Kidney epithelial cell (primary cell): ENCODE measurements around the gene COPZ1. TPM values are rescaled to one million over a fixed set of nuclear protein-coding genes. Genes with fewer than 3 reads are reported as not detected.

ENCODE experiments used
- DNase-seq: peaks from one replicate; pipeline ENCODE4 v3.0.0-alpha.2; 2010; ENCODE audit warnings: low read depth
- H3K27me3 ChIP-seq: 2 replicates; pipeline ENCODE4 v1.6.0; 2011; ENCODE audit warnings: low read length; ENCODE audit not compliant: control insufficient read depth, insufficient read depth
- H3K36me3 ChIP-seq: 2 replicates; pipeline ENCODE4 v1.5.1; 2011; ENCODE audit warnings: low read length; ENCODE audit not compliant: control insufficient read depth, insufficient read depth
- H3K4me3 ChIP-seq: 2 replicates; pipeline ENCODE4 v1.5.1; 2011; ENCODE audit warnings: low read depth, mild to moderate bottlenecking, control low read depth, low read length
- CTCF ChIP-seq: IDR thresholded peaks from 2 replicates; pipeline ENCODE4 v1.5.1; 2011; ENCODE audit warnings: mild to moderate bottlenecking, moderate library complexity, low read length, control low read depth, inconsistent platforms; ENCODE audit not compliant: insufficient read depth, poor library complexity, severe bottlenecking
- total RNA-seq: library from RNA; depleted of rRNA; stranded (reverse); fragments of >200 nt; gene quantifications from 2 replicates; pipeline ENCODE4 v1.2.3, GENCODE V29; 2015

COPZ1 gene
- total RNA-seq: 122 and 157 TPM in 2 replicates

GRCh38 chr12:54324617-54325441, at the start of gene COPZ1:
COPZ1 (plus strand) TSS chr12:54325131; CDS start chr12:54325164, 33 bp downstream.
- TF ChIP-seq CTCF: peak; percentile 85
- no peaks in the 10 kb centered on the region for H3K36me3 ChIP-seq
- no peaks in the 10 kb centered on the region for H3K27me3 ChIP-seq
- DNase-seq: peak; percentile 99
- H3K4me3 ChIP-seq: peak within 1 kb of the TSS; percentile 52

- Histone ChIP-seq H3K27me3 (no peaks in the 10 kb centered on the region), H3K36me3 (no peaks in the 10 kb centered on the region), H3K4me3 (no peak overlapping the region)
- no peak for DNase-seq
- TF ChIP-seq CTCF: no peak
These were observed 48.6 kb upstream of the COPZ1 start for GRCh38 chr12:54276368-54276767.

GRCh38 chr12:54277823-54278276, 47.1 kb upstream of the COPZ1 start:
- Histone ChIP-seq H3K36me3 (no peaks in the 10 kb centered on the region), H3K4me3 (peak overlapping the region; percentile 63), H3K27me3 (no peaks in the 10 kb centered on the region)
- DNase-seq: no peak
- no peak for TF ChIP-seq CTCF

- H3K36me3 ChIP-seq: peaks cover 3% of the 10 kb centered on the region
- no peak for DNase-seq
- H3K27me3 ChIP-seq: no peaks in the 10 kb centered on the region
- no peak for TF ChIP-seq CTCF
- H3K4me3 ChIP-seq: peak overlapping the region; percentile 63
These were observed 45.7 kb upstream of the COPZ1 start for GRCh38 chr12:54279227-54279631.

- no peaks in the 10 kb centered on the region for H3K27me3 ChIP-seq
- H3K36me3 ChIP-seq: peaks cover 3% of the 10 kb centered on the region
- peak within 1 kb of the TSS; percentile 99 for H3K4me3 ChIP-seq
- no peak for TF ChIP-seq CTCF
- DNase-seq: peak; percentile 100
These were observed 45.1 kb upstream of the COPZ1 start, which contains the start of gene CBX5 for GRCh38 chr12:54279632-54280467. CBX5 (minus strand) TSS chr12:54280122; CDS start chr12:54257650, 22,472 bp downstream.
